HEK293 (cell line): Measurements from ENCODE around the gene EIF2AK2.

Experiments
- KLF9 ChIP-seq: fragments of 450-650 bp; formaldehyde crosslinking; IDR thresholded peaks from 2 replicates; pipeline ENCODE4 v1.5.1; 2016; ENCODE audit warnings: missing biosample characterization, missing genetic modification characterization, low read depth
- MYNN ChIP-seq: fragments of 450-650 bp; formaldehyde crosslinking; IDR thresholded peaks from 2 replicates; pipeline ENCODE4 v1.5.1; 2016; ENCODE audit warnings: missing biosample characterization, missing genetic modification characterization, borderline replicate concordance
- ZBTB1 ChIP-seq: fragments of 450-650 bp; formaldehyde crosslinking; IDR thresholded peaks from 2 replicates; pipeline ENCODE4 v1.5.1; 2016; ENCODE audit warnings: missing biosample characterization, missing genetic modification characterization
- ZIC2 ChIP-seq: fragments of 450-650 bp; formaldehyde crosslinking; IDR thresholded peaks from 2 replicates; pipeline ENCODE4 v1.5.1; 2016; ENCODE audit warnings: missing biosample characterization, missing genetic modification characterization
- ZNF112 ChIP-seq: fragments of 450-650 bp; formaldehyde crosslinking; IDR thresholded peaks from 2 replicates; pipeline ENCODE4 v1.5.0; 2017; ENCODE audit warnings: missing biosample characterization, missing genetic modification characterization
- ZNF138 ChIP-seq: fragments of 450-650 bp; formaldehyde crosslinking; IDR thresholded peaks from 2 replicates; pipeline ENCODE4 v1.5.1; 2016; ENCODE audit warnings: missing biosample characterization, missing genetic modification characterization, borderline replicate concordance
- ZNF146 ChIP-seq: fragments of 450-650 bp; formaldehyde crosslinking; IDR thresholded peaks from 2 replicates; pipeline ENCODE4 v1.5.1; 2016; ENCODE audit warnings: missing biosample characterization, missing genetic modification characterization
- ZNF211 ChIP-seq: fragments of 450-650 bp; formaldehyde crosslinking; IDR thresholded peaks from 2 replicates; pipeline ENCODE4 v1.5.1; 2016; ENCODE audit warnings: low read depth, missing biosample characterization, missing genetic modification characterization
- ZNF433 ChIP-seq: fragments of 450-650 bp; formaldehyde crosslinking; IDR thresholded peaks from 2 replicates; pipeline ENCODE4 v1.5.1; 2016; ENCODE audit warnings: missing biosample characterization, missing genetic modification characterization, low read depth
- ZNF514 ChIP-seq: fragments of 450-650 bp; formaldehyde crosslinking; IDR thresholded peaks from 2 replicates; pipeline ENCODE4 v1.5.1; 2016; ENCODE audit warnings: missing biosample characterization, missing genetic modification characterization
- ZNF549 ChIP-seq: fragments of 450-650 bp; IDR thresholded peaks from 2 replicates; pipeline ENCODE4 v1.5.1; 2018; ENCODE audit warnings: missing biosample characterization, missing genetic modification characterization, mild to moderate bottlenecking, inconsistent platforms, moderate library complexity
- ZNF600 ChIP-seq: fragments of 450-650 bp; formaldehyde crosslinking; IDR thresholded peaks from 2 replicates; pipeline ENCODE4 v1.5.1; 2016; ENCODE audit warnings: missing biosample characterization, missing genetic modification characterization
- ZNF658 ChIP-seq: fragments of 450-650 bp; formaldehyde crosslinking; IDR thresholded peaks from 2 replicates; pipeline ENCODE4; 2016; ENCODE audit warnings: missing biosample characterization, missing genetic modification characterization
- ZSCAN16 ChIP-seq: fragments of 450-650 bp; formaldehyde crosslinking; IDR thresholded peaks from 2 replicates; pipeline ENCODE4 v1.5.1; 2016; ENCODE audit warnings: missing biosample characterization, missing genetic modification characterization
- TF ChIP-seq, protein P1 (sequence below): fragments of 450-650 bp; formaldehyde crosslinking; IDR thresholded peaks from 2 replicates; pipeline ENCODE4 v1.5.1; 2016; ENCODE audit warnings: missing biosample characterization, missing genetic modification characterization
- TF ChIP-seq, protein P2 (sequence below): fragments of 450-650 bp; formaldehyde crosslinking; IDR thresholded peaks from 2 replicates; pipeline ENCODE4 v1.5.1; 2016; ENCODE audit warnings: missing biosample characterization, missing genetic modification characterization
- TF ChIP-seq, protein P3 (sequence below): fragments of 450-650 bp; formaldehyde crosslinking; IDR thresholded peaks from 2 replicates; pipeline ENCODE4 v1.5.1; 2016; ENCODE audit warnings: missing biosample characterization, missing genetic modification characterization
- TF ChIP-seq, protein P4 (sequence below): fragments of 450-650 bp; formaldehyde crosslinking; IDR thresholded peaks from 2 replicates; pipeline ENCODE4 v1.5.1; 2016; ENCODE audit warnings: missing biosample characterization, missing genetic modification characterization
- TF ChIP-seq, protein P5 (sequence below): fragments of 450-650 bp; formaldehyde crosslinking; IDR thresholded peaks from 2 replicates; pipeline ENCODE4 v1.5.1; 2016; ENCODE audit warnings: missing biosample characterization, missing genetic modification characterization, low read depth
- TF ChIP-seq, protein P6 (sequence below): fragments of 450-650 bp; formaldehyde crosslinking; IDR thresholded peaks from 2 replicates; pipeline ENCODE4 v1.5.1; 2017; ENCODE audit warnings: missing biosample characterization, missing genetic modification characterization
- TF ChIP-seq, protein P7 (sequence below): fragments of 450-650 bp; formaldehyde crosslinking; IDR thresholded peaks from 2 replicates; pipeline ENCODE4 v1.5.1; 2016; ENCODE audit warnings: missing biosample characterization, missing genetic modification characterization, borderline replicate concordance
- TF ChIP-seq, protein P8 (sequence below): fragments of 450-650 bp; formaldehyde crosslinking; IDR thresholded peaks from 2 replicates; pipeline ENCODE4 v1.5.1; 2017; ENCODE audit warnings: missing biosample characterization, missing genetic modification characterization
- TF ChIP-seq, protein P9 (sequence below): fragments of 450-650 bp; formaldehyde crosslinking; IDR thresholded peaks from 2 replicates; pipeline ENCODE4 v1.5.1; 2016; ENCODE audit warnings: missing biosample characterization, missing genetic modification characterization

The EIF2AK2 gene

DNA sequence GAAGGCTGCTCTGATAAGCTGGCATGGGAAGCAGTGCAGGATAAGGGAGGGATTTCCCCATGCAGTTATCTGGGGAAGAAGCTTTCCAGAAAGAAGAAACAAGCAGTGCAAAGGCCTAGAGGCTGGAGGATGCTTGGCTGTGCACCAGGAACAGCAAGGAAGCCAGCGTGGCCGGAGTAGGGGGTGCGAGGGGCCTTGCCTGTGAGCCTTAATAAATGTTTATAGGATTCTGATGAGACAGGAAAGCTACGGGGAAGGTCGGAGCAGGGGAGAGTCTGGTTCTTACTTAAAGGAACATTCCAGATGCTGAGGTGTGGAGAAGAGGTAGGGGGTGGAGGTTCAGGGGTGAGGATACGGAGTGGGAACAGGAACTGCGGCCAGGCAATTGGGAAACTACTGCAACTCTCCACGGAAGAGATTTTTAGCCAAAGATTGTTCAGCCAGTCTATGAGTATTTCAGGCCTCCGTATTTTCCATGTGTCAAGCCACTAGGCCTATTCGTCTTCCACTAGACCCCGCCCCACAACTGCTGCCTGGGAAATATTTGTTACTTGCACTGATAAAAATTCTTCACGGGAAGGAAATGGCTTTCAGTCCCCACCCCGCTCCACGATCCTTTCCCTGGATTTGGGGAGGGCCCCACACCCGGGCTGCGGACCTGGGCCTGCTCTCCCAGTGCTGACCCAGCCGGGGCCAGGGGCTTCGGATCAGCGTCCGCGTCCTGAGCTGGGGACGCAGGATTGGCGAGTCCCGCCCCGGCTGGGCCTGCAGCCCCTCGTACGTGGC is 516 bp downstream of the EIF2AK2 start (continued):
- TF ChIP-seq ZSCAN16 (tag by site-specific recombination) (no peak), ZNF658 (tag by site-specific recombination) (no peak), ZIC2 (no peak), ZNF600 (tag by site-specific recombination) (0 out of 2 replicates have a peak, but pooled peaks have one; percentile 34), ZNF433 (tag by site-specific recombination) (no peak), MYNN (tag by site-specific recombination) (no peak), ZNF146 (tag by site-specific recombination) (no peak), ZBTB1 (tag by site-specific recombination) (no peak), KLF9 (tag by site-specific recombination) (no peak), ZNF514 (no peak), ZNF211 (no peak), ZNF549 (no peak), ZNF112 (tag by site-specific recombination) (no peak), ZNF138 (tag by site-specific recombination) (no peak)
- TF ChIP-seq, protein P1, sequence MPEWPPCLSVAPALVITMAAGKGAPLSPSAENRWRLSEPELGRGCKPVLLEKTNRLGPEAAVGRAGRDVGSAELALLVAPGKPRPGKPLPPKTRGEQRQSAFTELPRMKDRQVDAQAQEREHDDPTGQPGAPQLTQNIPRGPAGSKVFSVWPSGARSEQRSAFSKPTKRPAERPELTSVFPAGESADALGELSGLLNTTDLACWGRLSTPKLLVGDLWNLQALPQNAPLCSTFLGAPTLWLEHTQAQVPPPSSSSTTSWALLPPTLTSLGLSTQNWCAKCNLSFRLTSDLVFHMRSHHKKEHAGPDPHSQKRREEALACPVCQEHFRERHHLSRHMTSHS (tag by site-specific recombination), result no peak
- TF ChIP-seq, protein P2, sequence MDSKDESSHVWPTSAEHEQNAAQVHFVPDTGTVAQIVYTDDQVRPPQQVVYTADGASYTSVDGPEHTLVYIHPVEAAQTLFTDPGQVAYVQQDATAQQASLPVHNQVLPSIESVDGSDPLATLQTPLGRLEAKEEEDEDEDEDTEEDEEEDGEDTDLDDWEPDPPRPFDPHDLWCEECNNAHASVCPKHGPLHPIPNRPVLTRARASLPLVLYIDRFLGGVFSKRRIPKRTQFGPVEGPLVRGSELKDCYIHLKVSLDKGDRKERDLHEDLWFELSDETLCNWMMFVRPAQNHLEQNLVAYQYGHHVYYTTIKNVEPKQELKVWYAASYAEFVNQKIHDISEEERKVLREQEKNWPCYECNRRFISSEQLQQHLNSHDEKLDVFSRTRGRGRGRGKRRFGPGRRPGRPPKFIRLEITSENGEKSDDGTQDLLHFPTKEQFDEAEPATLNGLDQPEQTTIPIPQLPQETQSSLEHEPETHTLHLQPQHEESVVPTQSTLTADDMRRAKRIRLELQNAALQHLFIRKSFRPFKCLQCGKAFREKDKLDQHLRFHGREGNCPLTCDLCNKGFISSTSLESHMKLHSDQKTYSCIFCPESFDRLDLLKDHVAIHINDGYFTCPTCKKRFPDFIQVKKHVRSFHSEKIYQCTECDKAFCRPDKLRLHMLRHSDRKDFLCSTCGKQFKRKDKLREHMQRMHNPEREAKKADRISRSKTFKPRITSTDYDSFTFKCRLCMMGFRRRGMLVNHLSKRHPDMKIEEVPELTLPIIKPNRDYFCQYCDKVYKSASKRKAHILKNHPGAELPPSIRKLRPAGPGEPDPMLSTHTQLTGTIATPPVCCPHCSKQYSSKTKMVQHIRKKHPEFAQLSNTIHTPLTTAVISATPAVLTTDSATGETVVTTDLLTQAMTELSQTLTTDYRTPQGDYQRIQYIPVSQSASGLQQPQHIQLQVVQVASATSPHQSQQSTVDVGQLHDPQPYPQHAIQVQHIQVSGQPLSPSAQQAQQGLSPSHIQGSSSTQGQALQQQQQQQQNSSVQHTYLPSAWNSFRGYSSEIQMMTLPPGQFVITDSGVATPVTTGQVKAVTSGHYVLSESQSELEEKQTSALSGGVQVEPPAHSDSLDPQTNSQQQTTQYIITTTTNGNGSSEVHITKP, result no peak
- TF ChIP-seq, protein P3, sequence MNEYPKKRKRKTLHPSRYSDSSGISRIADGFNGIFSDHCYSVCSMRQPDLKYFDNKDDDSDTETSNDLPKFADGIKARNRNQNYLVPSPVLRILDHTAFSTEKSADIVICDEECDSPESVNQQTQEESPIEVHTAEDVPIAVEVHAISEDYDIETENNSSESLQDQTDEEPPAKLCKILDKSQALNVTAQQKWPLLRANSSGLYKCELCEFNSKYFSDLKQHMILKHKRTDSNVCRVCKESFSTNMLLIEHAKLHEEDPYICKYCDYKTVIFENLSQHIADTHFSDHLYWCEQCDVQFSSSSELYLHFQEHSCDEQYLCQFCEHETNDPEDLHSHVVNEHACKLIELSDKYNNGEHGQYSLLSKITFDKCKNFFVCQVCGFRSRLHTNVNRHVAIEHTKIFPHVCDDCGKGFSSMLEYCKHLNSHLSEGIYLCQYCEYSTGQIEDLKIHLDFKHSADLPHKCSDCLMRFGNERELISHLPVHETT, result no peak
- TF ChIP-seq, protein P4, sequence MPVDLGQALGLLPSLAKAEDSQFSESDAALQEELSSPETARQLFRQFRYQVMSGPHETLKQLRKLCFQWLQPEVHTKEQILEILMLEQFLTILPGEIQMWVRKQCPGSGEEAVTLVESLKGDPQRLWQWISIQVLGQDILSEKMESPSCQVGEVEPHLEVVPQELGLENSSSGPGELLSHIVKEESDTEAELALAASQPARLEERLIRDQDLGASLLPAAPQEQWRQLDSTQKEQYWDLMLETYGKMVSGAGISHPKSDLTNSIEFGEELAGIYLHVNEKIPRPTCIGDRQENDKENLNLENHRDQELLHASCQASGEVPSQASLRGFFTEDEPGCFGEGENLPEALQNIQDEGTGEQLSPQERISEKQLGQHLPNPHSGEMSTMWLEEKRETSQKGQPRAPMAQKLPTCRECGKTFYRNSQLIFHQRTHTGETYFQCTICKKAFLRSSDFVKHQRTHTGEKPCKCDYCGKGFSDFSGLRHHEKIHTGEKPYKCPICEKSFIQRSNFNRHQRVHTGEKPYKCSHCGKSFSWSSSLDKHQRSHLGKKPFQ, result no peak
- TF ChIP-seq, protein P5, sequence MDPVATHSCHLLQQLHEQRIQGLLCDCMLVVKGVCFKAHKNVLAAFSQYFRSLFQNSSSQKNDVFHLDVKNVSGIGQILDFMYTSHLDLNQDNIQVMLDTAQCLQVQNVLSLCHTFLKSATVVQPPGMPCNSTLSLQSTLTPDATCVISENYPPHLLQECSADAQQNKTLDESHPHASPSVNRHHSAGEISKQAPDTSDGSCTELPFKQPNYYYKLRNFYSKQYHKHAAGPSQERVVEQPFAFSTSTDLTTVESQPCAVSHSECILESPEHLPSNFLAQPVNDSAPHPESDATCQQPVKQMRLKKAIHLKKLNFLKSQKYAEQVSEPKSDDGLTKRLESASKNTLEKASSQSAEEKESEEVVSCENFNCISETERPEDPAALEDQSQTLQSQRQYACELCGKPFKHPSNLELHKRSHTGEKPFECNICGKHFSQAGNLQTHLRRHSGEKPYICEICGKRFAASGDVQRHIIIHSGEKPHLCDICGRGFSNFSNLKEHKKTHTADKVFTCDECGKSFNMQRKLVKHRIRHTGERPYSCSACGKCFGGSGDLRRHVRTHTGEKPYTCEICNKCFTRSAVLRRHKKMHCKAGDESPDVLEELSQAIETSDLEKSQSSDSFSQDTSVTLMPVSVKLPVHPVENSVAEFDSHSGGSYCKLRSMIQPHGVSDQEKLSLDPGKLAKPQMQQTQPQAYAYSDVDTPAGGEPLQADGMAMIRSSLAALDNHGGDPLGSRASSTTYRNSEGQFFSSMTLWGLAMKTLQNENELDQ, result no peak
- TF ChIP-seq, protein P6, sequence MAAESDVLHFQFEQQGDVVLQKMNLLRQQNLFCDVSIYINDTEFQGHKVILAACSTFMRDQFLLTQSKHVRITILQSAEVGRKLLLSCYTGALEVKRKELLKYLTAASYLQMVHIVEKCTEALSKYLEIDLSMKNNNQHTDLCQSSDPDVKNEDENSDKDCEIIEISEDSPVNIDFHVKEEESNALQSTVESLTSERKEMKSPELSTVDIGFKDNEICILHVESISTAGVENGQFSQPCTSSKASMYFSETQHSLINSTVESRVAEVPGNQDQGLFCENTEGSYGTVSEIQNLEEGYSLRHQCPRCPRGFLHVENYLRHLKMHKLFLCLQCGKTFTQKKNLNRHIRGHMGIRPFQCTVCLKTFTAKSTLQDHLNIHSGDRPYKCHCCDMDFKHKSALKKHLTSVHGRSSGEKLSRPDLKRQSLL (tag by site-specific recombination), result no peak
- TF ChIP-seq, protein P7, sequence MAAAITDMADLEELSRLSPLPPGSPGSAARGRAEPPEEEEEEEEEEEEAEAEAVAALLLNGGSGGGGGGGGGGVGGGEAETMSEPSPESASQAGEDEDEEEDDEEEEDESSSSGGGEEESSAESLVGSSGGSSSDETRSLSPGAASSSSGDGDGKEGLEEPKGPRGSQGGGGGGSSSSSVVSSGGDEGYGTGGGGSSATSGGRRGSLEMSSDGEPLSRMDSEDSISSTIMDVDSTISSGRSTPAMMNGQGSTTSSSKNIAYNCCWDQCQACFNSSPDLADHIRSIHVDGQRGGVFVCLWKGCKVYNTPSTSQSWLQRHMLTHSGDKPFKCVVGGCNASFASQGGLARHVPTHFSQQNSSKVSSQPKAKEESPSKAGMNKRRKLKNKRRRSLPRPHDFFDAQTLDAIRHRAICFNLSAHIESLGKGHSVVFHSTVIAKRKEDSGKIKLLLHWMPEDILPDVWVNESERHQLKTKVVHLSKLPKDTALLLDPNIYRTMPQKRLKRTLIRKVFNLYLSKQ, result no peak
- TF ChIP-seq, protein P8, sequence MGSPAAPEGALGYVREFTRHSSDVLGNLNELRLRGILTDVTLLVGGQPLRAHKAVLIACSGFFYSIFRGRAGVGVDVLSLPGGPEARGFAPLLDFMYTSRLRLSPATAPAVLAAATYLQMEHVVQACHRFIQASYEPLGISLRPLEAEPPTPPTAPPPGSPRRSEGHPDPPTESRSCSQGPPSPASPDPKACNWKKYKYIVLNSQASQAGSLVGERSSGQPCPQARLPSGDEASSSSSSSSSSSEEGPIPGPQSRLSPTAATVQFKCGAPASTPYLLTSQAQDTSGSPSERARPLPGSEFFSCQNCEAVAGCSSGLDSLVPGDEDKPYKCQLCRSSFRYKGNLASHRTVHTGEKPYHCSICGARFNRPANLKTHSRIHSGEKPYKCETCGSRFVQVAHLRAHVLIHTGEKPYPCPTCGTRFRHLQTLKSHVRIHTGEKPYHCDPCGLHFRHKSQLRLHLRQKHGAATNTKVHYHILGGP (tag by site-specific recombination), result no peak
- TF ChIP-seq, protein P9, sequence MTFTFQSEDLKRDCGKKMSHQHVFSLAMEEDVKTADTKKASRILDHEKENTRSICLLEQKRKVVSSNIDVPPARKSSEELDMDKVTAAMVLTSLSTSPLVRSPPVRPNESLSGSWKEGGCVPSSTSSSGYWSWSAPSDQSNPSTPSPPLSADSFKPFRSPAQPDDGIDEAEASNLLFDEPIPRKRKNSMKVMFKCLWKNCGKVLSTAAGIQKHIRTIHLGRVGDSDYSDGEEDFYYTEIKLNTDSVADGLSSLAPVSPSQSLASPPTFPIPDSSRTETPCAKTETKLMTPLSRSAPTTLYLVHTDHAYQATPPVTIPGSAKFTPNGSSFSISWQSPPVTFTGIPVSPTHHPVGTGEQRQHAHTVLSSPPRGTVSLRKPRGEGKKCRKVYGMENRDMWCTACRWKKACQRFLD, result no peak
